Skeletal muscle tissue (tissue), 4 donors: ENCODE results near the gene PROP1. TPM values are rescaled to one million over a fixed set of nuclear protein-coding genes. Genes with fewer than 3 reads are reported as not detected.
"Not testable (repeated sequence)": the region's sequence is repeated elsewhere in the genome, so short reads cannot be mapped to it uniquely, and the experiment has no call there.

ENCODE experiments used
- H3K27ac ChIP-seq: one replicate; pipeline ENCODE4 v1.7.0; 2013; ENCODE audit warnings: mild to moderate bottlenecking, low read depth, low read length, inconsistent platforms
- H3K27me3 ChIP-seq, 3 donors: one replicate each; pipeline ENCODE4 v1.7.0; 2013; ENCODE audit warnings: low read length in 3 of 3; ENCODE audit not compliant: control insufficient read depth in 3 of 3, insufficient read depth in 3 of 3
- H3K36me3 ChIP-seq, 3 donors: one replicate each; pipeline ENCODE4 v1.7.0; 2013; ENCODE audit warnings: low read length in 3 of 3; ENCODE audit not compliant: control insufficient read depth in 3 of 3, insufficient read depth in 3 of 3
- H3K4me1 ChIP-seq, 3 donors: one replicate each; pipeline ENCODE4 v1.7.0; 2013; ENCODE audit warnings: low read length in 3 of 3, mild to moderate bottlenecking in 3 of 3; ENCODE audit not compliant: control insufficient read depth in 3 of 3, insufficient read depth in 3 of 3
- H3K4me3 ChIP-seq, 3 donors: one replicate each; pipeline ENCODE4 v1.7.0; 2013; ENCODE audit warnings: low read length in 3 of 3
- H3K9ac ChIP-seq, 3 donors: one replicate each; pipeline ENCODE4 v1.7.0; 2013; ENCODE audit warnings: low read length in 3 of 3, mild to moderate bottlenecking in 3 of 3, moderate library complexity in 2 of 3, low read depth in 1 of 3
- H3K9me3 ChIP-seq, 3 donors: one replicate each; pipeline ENCODE4 v1.7.0; 2013; ENCODE audit warnings: low read length in 3 of 3; ENCODE audit not compliant: control insufficient read depth in 3 of 3
- total RNA-seq: library from RNA; depleted of rRNA; stranded (reverse); fragments of >200 nt; gene quantifications from one replicate; pipeline ENCODE4 v1.2.3, GENCODE V29; 2014
- donor health status: Osteomylitis.

Gene PROP1
- total RNA-seq, 1 donor from 2014 or later, result not detected

GRCh38 chr5:177967221-177967887 is 28.7 kb downstream of the PROP1 start:
- H3K27me3 ChIP-seq, result peaks cover 0 to 14% (median 2%) of the 10 kb centered on the region in 3 donors
- H3K27ac ChIP-seq, result no peak overlapping the region
- no peak overlapping the region for H3K4me3 ChIP-seq
- H3K9me3 ChIP-seq, result no peaks in the 10 kb centered on the region
- H3K4me1 ChIP-seq, result no peaks in the 10 kb centered on the region
- H3K36me3 ChIP-seq, result no peaks in the 10 kb centered on the region
- no peak overlapping the region for H3K9ac ChIP-seq

DNA sequence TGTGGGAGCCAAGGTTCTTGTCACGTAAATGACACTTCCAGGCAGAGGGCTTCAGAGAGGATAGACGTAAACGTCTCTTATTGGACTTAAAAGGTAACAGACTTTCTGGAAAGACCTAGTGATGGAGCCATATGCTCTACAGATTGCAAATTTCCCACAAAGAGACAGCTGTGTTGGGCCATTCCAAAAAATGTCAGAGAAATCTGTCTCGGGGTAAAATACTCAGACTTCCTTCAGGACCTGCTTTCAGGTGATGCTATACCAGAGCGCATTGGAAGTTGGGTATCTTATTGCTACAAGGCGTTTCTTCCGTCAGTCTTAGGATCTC is 29.2 kb downstream of the PROP1 start:
- Histone ChIP-seq H3K4me1 (no peaks in the 10 kb centered on the region), H3K36me3 (no peaks in the 10 kb centered on the region), H3K27me3 (peaks cover 0 to 14% (median 2%) of the 10 kb centered on the region in 3 donors), H3K9me3 (no peaks in the 10 kb centered on the region), H3K4me3 (no peak overlapping the region), H3K27ac (no peak overlapping the region), H3K9ac (no peak overlapping the region)

DNA sequence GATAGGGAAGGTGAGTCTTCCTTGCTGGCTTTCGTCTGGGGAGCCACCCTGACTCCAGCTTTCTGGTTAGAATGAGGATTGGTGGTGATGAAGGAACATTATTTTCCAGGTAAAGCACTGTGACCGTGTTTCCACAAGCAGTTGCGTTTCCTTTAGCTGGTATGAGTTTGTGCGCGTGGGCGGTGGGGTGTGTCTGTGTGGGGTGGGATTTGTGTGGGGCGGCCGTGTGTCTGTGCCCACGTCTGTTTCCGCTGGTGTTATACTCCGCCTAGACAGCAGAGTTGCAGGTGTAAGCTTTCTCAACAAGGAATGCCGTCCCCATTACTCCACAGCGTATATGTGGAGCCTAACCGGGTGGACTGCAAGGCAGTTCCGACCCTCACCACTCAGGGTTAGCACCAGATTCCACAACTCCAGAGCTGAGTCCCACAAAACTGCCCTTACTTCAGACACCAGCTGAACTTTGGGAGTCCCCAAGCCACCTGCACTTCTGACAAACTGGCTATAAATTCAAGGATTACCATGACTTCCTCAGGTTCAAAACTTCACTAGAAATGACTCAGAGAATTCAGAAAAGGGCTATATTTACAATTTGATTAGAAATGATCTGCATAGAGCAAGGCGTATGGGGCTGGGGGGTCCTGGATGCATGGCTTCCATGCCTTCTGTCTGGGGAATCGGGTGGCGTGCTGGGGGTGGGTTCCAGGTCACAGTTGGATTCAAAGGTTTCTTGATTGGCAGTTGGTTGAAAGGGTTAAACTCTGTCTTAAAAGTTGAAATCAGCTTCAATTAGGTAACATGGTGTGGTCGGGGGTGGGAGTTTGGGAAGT is 29.8 kb downstream of the PROP1 start:
- Histone ChIP-seq H3K4me3 (no peak overlapping the region), H3K36me3 (no peaks in the 10 kb centered on the region), H3K9me3 (no peaks in the 10 kb centered on the region), H3K4me1 (no peaks in the 10 kb centered on the region), H3K27ac (no peak overlapping the region), H3K9ac (no peak overlapping the region), H3K27me3 (peaks cover 0 to 14% (median 2%) of the 10 kb centered on the region in 3 donors)

DNA sequence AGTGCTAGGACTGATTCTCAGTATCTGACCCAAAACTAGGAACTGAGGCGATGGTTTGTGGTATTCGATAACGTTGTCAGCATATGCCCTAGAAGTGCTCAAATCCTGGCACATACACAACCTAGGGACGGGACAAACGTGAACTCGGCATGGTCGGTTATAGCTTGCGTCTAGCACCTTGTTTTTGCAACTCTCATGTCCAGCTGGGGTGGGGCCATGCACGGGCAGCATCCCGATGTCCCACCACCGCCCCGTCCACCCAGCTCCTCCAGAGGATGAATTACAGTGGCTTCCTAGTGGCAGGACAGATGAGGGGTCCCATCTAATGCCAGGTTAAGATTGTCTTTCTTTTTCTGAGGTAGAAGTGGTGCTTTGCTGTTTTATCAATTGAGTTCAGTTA is 31.6 kb downstream of the PROP1 start:
- no peak overlapping the region for H3K4me3 ChIP-seq
- peaks cover 0 to 16% (median 0%) of the 10 kb centered on the region in 3 donors for H3K27me3 ChIP-seq
- no peak overlapping the region for H3K27ac ChIP-seq
- H3K36me3 ChIP-seq, result no peaks in the 10 kb centered on the region
- H3K9ac ChIP-seq, result no peak overlapping the region
- no peaks in the 10 kb centered on the region for H3K4me1 ChIP-seq
- no peaks in the 10 kb centered on the region for H3K9me3 ChIP-seq

DNA sequence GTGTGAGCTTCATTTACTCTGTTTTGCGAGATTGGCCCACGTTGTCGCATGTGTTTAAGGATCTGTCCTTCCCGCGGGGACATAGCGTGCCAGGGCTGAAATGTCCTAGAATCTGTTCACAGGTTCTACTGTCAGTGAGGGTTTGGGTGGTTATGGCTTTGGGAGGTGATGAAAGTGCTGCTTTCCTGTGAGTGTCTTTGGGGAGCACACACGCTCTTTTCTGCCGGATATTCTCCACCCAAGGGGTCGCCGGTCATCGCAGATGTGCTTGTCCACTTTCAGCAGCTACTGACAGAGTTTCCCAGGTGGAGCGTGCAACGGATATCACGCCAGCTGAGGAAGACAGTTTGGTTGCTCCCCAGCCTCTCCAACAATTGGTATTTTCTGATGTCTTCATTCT is 32.1 kb downstream of the PROP1 start:
- Histone ChIP-seq H3K36me3 (no peaks in the 10 kb centered on the region), H3K9me3 (no peaks in the 10 kb centered on the region), H3K27me3 (peaks cover 0 to 16% (median 0%) of the 10 kb centered on the region in 3 donors), H3K4me3 (no peak overlapping the region), H3K9ac (no peak overlapping the region), H3K4me1 (no peaks in the 10 kb centered on the region), H3K27ac (no peak overlapping the region)

DNA sequence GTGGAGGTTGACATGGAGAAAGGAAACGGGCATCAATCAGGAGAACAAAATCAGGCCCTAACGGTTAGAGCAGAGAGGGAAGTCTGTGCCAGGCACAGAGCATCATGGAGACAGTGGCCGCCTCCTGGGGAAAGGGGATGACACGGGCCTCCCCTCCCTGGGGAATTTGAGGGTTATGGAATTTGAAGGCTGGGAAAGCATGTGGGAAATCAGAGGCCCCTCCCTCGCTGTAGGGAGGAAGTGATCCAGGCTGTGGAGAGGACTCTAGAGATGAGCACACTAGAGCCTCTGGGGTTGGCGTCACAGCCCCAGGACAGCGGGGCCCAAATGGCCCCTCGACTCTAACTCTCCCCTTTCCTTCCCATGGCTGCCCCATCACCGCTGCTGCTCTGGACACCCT is 36.7 kb downstream of the PROP1 start:
- H3K36me3 ChIP-seq, result no peaks in the 10 kb centered on the region
- H3K9ac ChIP-seq, result no peak overlapping the region
- peaks cover 0 to 4% (median 0%) of the 10 kb centered on the region in 3 donors for H3K27me3 ChIP-seq
- no peak overlapping the region for H3K4me3 ChIP-seq
- H3K27ac ChIP-seq, result no peak overlapping the region
- no peaks in the 10 kb centered on the region for H3K4me1 ChIP-seq
- H3K9me3 ChIP-seq, result no peaks in the 10 kb centered on the region

GRCh38 chr5:177958696-177959095 is 37.3 kb downstream of the PROP1 start:
- Histone ChIP-seq H3K4me1 (no peaks in the 10 kb centered on the region), H3K27ac (no peak overlapping the region), H3K36me3 (no peaks in the 10 kb centered on the region), H3K27me3 (peaks cover 0 to 2% (median 0%) of the 10 kb centered on the region in 3 donors), H3K4me3 (no peak overlapping the region), H3K9ac (no peak overlapping the region), H3K9me3 (no peaks in the 10 kb centered on the region)

DNA sequence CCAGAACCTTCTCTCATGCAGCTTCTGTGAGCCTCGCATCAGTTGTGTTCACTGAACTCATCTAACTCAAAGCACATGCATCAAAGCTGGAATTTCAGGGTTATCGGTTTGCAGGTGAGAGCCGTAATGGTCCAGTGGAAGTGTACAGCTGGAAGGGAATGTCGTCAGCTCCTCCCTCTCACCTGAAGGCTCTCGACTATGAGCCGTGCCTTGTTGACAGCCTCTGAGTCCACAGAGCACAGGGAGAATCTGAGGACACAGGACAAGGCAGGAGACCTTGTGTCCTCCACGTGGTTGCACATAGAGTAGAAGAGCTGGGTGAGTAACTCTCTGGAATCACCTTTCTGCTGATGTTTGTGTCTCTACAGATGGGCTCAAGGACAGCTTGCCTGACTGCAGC is 38.8 kb downstream of the PROP1 start:
- H3K9me3 ChIP-seq, result no peaks in the 10 kb centered on the region
- H3K9ac ChIP-seq, result no peak overlapping the region
- H3K27ac ChIP-seq, result no peak overlapping the region

DNA sequence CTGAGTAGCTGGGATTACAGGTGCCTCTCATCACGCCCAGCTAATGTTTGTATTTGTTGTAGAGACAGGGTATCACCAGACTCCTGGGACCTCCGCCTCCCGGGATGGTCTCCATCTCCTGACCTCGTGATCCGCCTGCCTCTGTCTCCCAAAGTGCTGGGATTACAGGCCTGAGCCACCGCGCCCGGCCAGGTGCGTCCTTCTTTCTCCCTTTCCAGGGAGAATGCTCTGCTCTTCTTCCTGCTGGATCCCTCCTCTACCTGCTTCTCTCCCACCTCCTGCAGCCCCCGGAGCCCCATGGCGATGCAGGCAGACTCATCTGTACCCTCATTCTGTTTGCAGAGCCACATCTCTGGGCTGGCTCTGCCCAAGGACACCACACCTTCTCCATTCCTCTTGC is 42.9 kb downstream of the PROP1 start:
- not testable (repeated sequence) for H3K4me1 ChIP-seq, H3K27ac ChIP-seq, H3K4me3 ChIP-seq, H3K36me3 ChIP-seq, H3K9ac ChIP-seq, H3K9me3 ChIP-seq, H3K27me3 ChIP-seq

More for the DNA sequence above, 38.8 kb downstream of the PROP1 start:
- H3K4me1 ChIP-seq, result no peaks in the 10 kb centered on the region
- no peak overlapping the region for H3K4me3 ChIP-seq
- no peaks in the 10 kb centered on the region for H3K36me3 ChIP-seq
- peaks cover 0 to 2% (median 0%) of the 10 kb centered on the region in 3 donors for H3K27me3 ChIP-seq

DNA sequence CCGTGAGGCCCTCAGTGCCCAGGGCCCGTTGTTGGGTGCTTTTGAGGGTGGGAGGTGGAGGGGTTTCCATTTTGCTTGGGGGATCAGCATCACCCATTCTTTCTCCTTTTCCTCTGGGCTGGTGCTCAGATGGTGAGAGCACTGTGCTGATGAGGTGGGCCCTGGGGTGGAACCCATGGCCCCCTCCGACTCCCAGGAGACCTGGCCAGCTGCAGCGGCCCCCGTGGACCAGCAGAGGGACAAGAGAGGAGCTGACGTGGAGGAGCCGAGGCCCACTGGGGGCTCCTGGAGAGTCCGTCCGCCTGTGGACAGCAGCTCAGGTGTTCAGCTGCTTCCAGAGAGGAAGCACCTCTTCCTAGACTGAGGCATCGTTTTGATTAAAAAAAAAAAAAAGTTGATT is 46.4 kb downstream of the PROP1 start:
- not testable (repeated sequence) for H3K4me1 ChIP-seq

More for the DNA sequence above, 46.4 kb downstream of the PROP1 start:
- not testable (repeated sequence) for H3K9me3 ChIP-seq, H3K27ac ChIP-seq, H3K36me3 ChIP-seq, H3K4me3 ChIP-seq, H3K9ac ChIP-seq, H3K27me3 ChIP-seq
